ENCODE measurements around the gene SNAI1.

Gene SNAI1

DNA sequence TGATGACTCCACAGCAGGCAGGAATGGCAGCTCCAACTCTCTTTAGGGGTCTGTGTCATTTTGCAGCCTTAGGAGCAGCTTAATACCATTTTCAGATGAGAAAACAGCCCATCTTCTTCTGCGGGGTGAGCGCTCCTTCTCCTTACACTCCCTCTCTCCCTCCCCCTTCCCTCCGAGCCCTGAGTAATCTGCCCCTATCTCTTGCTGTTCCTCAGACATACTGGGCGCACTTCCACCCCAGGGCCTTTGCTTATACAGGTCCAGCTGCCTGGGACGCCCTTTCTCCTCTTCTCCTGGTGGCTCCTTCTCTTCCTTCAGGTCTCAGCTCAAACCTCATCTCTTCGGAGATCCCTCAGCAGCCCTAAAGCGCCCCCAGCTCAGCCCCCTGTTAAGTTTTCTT, 54.8 kb downstream of the SNAI1 start:
- no peak for DNase-seq (ENCODE audit: low read depth)

DNA sequence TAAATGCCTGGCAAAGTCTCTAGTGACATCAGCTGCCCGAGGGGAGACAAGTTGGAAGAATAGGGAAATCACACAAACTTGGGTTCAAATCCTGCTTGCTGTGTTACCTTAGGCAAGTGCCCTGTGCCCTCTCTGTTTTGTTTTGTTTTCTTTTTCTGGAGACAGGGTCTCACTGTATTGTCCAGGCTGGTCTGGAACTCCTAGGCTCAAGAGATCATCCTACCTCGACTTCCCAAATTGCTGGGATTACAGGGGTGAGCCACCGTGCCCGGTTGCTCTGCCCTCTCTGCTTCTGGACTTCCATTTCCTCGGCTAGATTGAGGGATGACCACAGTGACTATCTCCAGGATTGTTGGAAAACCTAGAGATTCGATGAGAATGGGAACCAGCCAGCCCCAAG, 55.4 kb downstream of the SNAI1 start:
- no peak for DNase-seq (ENCODE audit: low read depth)
